Measurements from ENCODE around the gene MCOLN2. TPM values are rescaled to one million over a fixed set of nuclear protein-coding genes. Genes with fewer than 3 reads are reported as not detected.

The MCOLN2 gene
- total RNA-seq, 1 experiment from 2014 or later: 1.7 TPM

DNA sequence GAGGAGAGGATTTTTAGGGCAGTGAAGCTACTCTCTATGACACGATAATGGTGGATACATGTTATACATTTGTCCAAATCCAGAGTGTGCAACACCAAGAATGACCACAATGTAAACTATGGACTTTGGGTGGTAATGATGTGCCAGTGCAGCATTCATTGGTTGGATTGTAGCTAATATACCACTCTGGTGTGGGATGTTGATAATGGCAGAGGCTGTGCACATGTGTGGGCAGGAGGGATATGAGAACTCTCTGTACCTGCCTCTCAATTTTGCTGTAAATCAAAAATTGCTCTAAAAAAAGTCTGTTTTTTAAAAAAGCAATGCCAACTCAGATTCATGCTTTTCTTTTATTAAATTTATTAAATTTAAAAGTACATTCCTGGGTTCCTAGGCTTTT, 76.8 kb downstream of the MCOLN2 start:
- intact Hi-C loops (cut with micrococcal nuclease; ENCODE audit: unreplicated experiment): no loop called here
- no peak for TF ChIP-seq CTCF (conservative IDR thresholded peaks at IDR 0.05; ENCODE audit: low read depth, low read length)
- TF ChIP-seq EZH2 (IDR thresholded peaks at IDR 0.05; ENCODE audit: borderline replicate concordance, low read depth, low read length, poor library complexity, severe bottlenecking): no peak
- H3K4me3 ChIP-seq (ENCODE audit: low read depth, low read length, poor library complexity, severe bottlenecking): no peak overlapping the region
- POLR2A ChIA-PET (ENCODE audit: low non-redundant PET): no interaction called here
- CTCF ChIA-PET: no interaction called here
- no TSS peak for BruUV-seq (replicated peaks)
- H3K27ac ChIP-seq (ENCODE audit: low read depth, low read length, poor library complexity, severe bottlenecking): no peak overlapping the region
- DNase-seq (ENCODE audit: low spot score): no peak
- H3K36me3 ChIP-seq (ENCODE audit: insufficient read depth, low read length, poor library complexity, severe bottlenecking): no peaks in the 10 kb centered on the region
- H3K4me1 ChIP-seq (ENCODE audit: insufficient read depth, low read length, poor library complexity, severe bottlenecking): no peaks in the 10 kb centered on the region
- H3K9me3 ChIP-seq (ENCODE audit: low read depth, low read length, poor library complexity, severe bottlenecking): no peaks in the 10 kb centered on the region
- H3K27me3 ChIP-seq (replicated peaks; ENCODE audit: insufficient read depth, low read depth, low read length, poor library complexity): no peaks in the 10 kb centered on the region

- intact Hi-C loops (cut with micrococcal nuclease; ENCODE audit: unreplicated experiment): no loop called here
- ChIA-PET CTCF (no interaction called here), POLR2A (ENCODE audit: low non-redundant PET) (no interaction called here)
- Histone ChIP-seq H3K4me3 (ENCODE audit: low read depth, low read length, poor library complexity, severe bottlenecking) (no peak overlapping the region), H3K27me3 (replicated peaks; ENCODE audit: insufficient read depth, low read depth, low read length, poor library complexity) (no peaks in the 10 kb centered on the region), H3K36me3 (ENCODE audit: insufficient read depth, low read length, poor library complexity, severe bottlenecking) (no peaks in the 10 kb centered on the region), H3K4me1 (ENCODE audit: insufficient read depth, low read length, poor library complexity, severe bottlenecking) (no peaks in the 10 kb centered on the region), H3K27ac (ENCODE audit: low read depth, low read length, poor library complexity, severe bottlenecking) (no peak overlapping the region), H3K9me3 (ENCODE audit: low read depth, low read length, poor library complexity, severe bottlenecking) (no peaks in the 10 kb centered on the region)
- DNase-seq (ENCODE audit: low spot score): no peak
- TF ChIP-seq CTCF (conservative IDR thresholded peaks at IDR 0.05; ENCODE audit: low read depth, low read length) (no peak), EZH2 (IDR thresholded peaks at IDR 0.05; ENCODE audit: borderline replicate concordance, low read depth, low read length, poor library complexity, severe bottlenecking) (no peak)
- BruUV-seq (replicated peaks): no TSS peak
Measured at GRCh38 chr1:84919461-84919970, 77.4 kb downstream of the MCOLN2 start.

DNA sequence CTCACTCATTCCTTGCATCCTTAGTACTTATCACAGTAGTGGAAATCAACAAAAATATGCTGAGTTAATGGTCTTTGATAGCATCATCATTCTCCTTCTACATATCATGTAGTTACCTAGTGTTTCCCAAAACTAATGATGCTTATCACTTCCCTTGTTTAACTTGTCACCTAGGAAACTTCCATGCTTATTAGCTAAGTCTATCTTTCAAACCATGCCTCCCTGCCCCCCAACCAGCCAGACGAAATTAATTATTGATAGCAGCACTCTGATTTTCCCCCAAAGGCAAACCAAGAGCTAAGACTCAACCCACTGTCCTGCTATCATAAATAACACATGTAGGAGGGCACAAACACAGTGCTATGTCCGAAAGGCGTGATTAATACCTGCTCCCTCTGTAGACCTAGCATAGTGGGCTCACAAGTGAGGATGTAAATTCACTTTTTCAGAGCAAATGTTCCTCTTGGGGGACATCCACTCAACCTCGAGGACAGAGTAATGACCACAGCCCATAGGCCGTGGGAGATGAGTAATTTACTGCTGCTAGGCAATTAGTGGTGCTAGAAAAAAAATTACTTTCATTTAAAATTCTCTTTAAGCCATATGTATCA, 78.1 kb downstream of the MCOLN2 start:
- no peaks in the 10 kb centered on the region for H3K4me1 ChIP-seq (ENCODE audit: insufficient read depth, low read length, poor library complexity, severe bottlenecking)
- DNase-seq (ENCODE audit: low spot score): no peak
- no peaks in the 10 kb centered on the region for H3K27me3 ChIP-seq (replicated peaks; ENCODE audit: insufficient read depth, low read depth, low read length, poor library complexity)
- no peak overlapping the region for H3K4me3 ChIP-seq (ENCODE audit: low read depth, low read length, poor library complexity, severe bottlenecking)
- no peak overlapping the region for H3K27ac ChIP-seq (ENCODE audit: low read depth, low read length, poor library complexity, severe bottlenecking)
- no peak for TF ChIP-seq EZH2 (IDR thresholded peaks at IDR 0.05; ENCODE audit: borderline replicate concordance, low read depth, low read length, poor library complexity, severe bottlenecking)
- TF ChIP-seq CTCF (conservative IDR thresholded peaks at IDR 0.05; ENCODE audit: low read depth, low read length): no peak
- BruUV-seq (replicated peaks): no TSS peak
- intact Hi-C loops (cut with micrococcal nuclease; ENCODE audit: unreplicated experiment): no loop called here
- POLR2A ChIA-PET (ENCODE audit: low non-redundant PET): no interaction called here
- H3K36me3 ChIP-seq (ENCODE audit: insufficient read depth, low read length, poor library complexity, severe bottlenecking): no peaks in the 10 kb centered on the region
- no peaks in the 10 kb centered on the region for H3K9me3 ChIP-seq (ENCODE audit: low read depth, low read length, poor library complexity, severe bottlenecking)
- CTCF ChIA-PET: interaction anchor here (0.6 kb wide), 1 partner anchor 170 kb away, joined by 4 read pairs; no protein-coding TSS in a partner anchor

All from A673 (cell line).